NCI-H128 (cell line): ENCODE data around the gene LRRC14B.
"Not testable (repeated sequence)": the region's sequence is repeated elsewhere in the genome, so short reads cannot be mapped to it uniquely, and the experiment has no call there.

Experiments used
- DNase-seq: peaks from one replicate; lab custom pipeline; 2025; ENCODE audit not compliant: unreplicated experiment; lab: John Stamatoyannopoulos, UW

LRRC14B gene

GRCh38 chr5:233426-233825, 42.1 kb downstream of the LRRC14B start:
- not testable (repeated sequence) for DNase-seq

- no peak for DNase-seq
These were observed 43.2 kb downstream of the LRRC14B start for GRCh38 chr5:234450-234849.

GRCh38 chr5:235527-235926, 44.2 kb downstream of the LRRC14B start:
- DNase-seq, result not testable (repeated sequence)

GRCh38 chr5:237931-238330, 46.6 kb downstream of the LRRC14B start:
- DNase-seq, result not testable (repeated sequence)

GRCh38 chr5:240550-240949, 49.3 kb downstream of the LRRC14B start:
- DNase-seq, result not testable (repeated sequence)

DNA sequence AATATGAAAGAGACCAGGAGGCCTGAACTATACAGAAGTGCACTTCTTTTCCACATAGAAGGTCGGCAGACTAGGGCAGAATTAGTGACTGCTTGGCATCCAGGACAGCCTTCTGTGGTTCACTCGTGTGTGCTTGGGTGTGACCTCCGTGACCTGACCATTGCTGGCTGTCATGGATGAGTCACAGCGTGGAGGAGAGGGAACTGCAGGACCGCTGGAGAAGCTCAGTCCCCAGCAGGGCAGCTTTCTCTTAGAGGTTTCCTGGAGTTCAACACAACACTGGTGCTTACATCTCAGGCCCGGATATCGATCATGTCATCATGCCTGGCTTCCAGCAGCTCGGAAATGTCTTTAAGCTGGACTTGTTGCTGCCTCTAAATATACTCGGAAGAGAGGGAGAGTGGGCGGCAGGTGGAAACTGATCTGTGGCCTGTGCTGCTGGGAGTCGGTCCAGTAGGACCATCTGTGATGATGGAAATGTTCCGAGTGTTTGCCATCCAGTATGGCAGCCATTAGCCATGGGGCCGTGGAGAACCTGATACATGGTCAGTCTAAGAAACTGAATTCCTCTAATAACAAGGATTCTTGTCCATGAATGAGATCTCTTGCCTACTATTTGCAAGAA, 49.9 kb downstream of the LRRC14B start:
- DNase-seq, result not testable (repeated sequence)

DNA sequence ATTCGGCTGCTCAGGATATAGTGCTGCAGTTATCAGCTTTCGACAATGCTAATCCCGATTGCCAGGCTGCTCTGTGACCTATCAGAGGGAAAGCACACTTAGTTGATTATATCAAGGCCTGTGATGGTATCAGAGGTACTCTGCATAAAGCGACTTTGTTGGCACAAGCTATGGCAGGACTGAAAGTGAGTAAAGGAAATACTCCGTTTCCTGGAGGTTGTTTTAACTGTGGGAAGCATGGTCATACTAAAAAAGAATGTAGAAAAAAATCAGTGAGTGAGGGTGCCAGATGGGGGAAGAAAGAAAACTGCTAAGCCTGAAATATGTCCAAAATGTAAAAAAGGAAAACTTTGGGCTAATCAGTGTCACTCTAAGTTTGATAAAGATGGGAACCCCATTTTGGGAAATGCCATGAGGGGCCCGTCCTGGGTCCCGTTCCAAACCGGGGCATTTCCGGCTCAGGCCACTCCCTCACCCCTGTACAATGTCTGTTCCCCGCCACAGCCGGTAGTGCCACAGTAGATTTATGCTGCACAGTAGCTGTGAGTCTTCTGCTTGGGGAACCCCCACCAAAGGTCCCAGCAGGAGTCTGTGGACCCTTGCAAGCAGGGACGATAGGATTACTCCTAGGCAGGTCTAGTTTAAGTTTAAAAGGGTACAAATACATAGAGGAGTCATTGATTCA, 52.5 kb downstream of the LRRC14B start:
- DNase-seq, result not testable (repeated sequence)

DNA sequence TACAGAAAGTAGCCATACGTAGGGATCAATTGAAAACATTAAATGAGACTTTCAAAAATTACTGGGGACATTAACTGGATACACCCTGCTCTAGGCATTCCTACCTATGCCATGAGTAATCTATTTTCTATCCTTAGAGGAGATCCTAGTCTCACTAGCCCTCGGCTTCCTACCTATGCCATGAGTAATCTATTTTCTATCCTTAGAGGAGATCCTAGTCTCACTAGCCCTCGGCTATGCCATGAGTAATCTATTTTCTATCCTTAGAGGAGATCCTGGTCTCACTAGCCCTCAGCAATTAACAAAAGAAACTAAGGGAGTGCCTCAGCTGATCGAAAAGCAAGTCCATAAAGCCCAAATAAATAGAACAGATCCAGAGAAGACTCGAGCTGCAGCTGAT, 54.4 kb downstream of the LRRC14B start:
- DNase-seq, result not testable (repeated sequence)
